ENCODE data around the gene METTL16. TPM values are rescaled to one million over a fixed set of nuclear protein-coding genes. Genes with fewer than 3 reads are reported as not detected.

The METTL16 gene
- total RNA-seq, 2 donors from 2014 or later, result 16.3 to 23.1 TPM

DNA sequence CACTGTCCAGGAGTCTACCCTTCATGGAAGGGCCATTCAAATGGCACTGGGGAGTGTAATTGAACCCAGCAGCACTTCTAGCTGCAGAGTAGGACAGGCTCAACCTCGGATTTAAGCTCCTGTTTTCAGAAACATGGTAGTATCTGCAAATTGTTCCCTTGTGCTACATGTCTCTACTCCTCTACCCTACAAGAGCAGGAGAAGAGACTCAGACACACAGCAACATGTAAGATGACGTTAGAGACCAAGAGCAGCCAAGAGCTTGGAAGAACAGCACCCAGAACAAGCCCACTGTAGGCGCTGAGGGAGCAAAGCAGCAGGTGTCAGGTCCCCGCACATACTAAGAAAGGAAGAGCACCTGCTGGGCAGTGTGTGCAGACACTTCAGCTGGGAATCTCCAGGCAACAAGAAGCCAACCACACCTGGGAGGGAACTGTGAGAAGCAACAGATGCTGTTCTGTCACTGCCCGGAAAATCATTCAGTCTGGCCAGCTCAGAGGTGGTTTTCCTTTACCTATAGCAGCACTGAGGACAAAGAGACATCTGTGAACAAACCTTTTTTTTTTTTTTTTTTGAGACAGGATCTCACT, 75.3 kb downstream of the METTL16 start:
- Histone ChIP-seq H3K4me1 (no peaks in the 10 kb centered on the region), H3K4me3 (no peak overlapping the region), H3K27me3 (no peaks in the 10 kb centered on the region), H3K36me3 (no peaks in the 10 kb centered on the region), H3K9ac (ENCODE audit: low read depth in 2 of 2, low read length in 2 of 2) (no peak overlapping the region), H3K9me3 (no peaks in the 10 kb centered on the region), H3K27ac (no peak overlapping the region)
- no peak for DNase-seq
- intact Hi-C loops (cut with DNase I), result no loop called here
- TF ChIP-seq, protein P1, sequence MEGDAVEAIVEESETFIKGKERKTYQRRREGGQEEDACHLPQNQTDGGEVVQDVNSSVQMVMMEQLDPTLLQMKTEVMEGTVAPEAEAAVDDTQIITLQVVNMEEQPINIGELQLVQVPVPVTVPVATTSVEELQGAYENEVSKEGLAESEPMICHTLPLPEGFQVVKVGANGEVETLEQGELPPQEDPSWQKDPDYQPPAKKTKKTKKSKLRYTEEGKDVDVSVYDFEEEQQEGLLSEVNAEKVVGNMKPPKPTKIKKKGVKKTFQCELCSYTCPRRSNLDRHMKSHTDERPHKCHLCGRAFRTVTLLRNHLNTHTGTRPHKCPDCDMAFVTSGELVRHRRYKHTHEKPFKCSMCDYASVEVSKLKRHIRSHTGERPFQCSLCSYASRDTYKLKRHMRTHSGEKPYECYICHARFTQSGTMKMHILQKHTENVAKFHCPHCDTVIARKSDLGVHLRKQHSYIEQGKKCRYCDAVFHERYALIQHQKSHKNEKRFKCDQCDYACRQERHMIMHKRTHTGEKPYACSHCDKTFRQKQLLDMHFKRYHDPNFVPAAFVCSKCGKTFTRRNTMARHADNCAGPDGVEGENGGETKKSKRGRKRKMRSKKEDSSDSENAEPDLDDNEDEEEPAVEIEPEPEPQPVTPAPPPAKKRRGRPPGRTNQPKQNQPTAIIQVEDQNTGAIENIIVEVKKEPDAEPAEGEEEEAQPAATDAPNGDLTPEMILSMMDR (IDR thresholded peaks at IDR 0.05), result no peak

DNA sequence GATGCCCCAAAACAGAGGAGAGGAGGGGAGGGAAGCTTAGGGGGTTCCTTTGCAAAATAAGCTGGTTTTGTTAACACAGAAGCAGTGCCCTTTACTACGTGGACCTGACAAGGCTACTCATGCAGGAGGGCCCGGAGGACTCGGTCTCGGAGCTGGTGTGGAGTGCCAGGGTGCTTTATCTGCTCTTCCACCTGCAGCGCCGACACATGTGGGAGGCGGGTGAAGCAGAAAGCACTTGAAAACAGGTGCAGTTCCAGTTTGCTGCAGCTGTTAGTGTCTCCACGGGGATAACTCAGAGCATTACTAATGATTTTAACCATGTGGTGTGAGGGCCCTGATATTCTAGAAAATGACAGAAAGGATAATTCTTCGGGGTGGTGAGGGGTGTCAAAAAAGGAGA, 75.8 kb downstream of the METTL16 start:
- TF ChIP-seq, protein P1 (IDR thresholded peaks at IDR 0.05), result no peak
- Histone ChIP-seq H3K36me3 (no peaks in the 10 kb centered on the region), H3K27me3 (no peaks in the 10 kb centered on the region), H3K4me3 (no peak overlapping the region), H3K27ac (no peak overlapping the region), H3K9ac (ENCODE audit: low read depth in 2 of 2, low read length in 2 of 2) (no peak overlapping the region), H3K9me3 (no peaks in the 10 kb centered on the region), H3K4me1 (no peaks in the 10 kb centered on the region)
- DNase-seq, result no peak
- intact Hi-C loops (cut with DNase I), result no loop called here

DNA sequence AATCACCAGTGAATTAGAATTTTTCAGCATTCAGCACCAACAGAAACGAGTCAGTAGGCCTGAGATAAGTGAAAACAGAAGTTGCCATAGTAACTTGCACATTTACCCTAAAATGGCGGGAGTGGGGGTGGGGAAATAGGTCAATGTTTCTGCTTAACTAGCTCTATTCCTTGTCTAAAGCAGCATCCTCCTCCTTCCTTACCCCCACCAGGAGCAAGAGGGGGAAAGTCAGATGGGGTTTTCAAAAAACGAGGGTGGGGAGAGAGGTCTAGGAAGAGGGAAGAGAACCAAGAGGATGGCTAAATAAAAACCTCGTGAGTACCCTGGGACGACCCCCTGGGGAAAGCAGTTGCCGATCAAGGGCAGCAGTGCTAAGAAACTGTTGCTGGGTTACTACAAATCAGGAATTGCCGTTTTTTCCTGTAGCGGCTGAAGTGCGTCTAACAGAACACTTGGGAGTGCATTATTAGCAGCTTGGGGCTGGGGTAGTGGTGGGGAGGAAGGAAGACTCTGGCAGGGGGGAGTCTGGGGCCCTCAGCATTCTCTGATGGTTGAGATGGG, 76.4 kb downstream of the METTL16 start:
- Histone ChIP-seq H3K27ac (no peak overlapping the region), H3K36me3 (no peaks in the 10 kb centered on the region), H3K9me3 (no peaks in the 10 kb centered on the region), H3K27me3 (no peaks in the 10 kb centered on the region), H3K4me3 (no peak overlapping the region), H3K9ac (ENCODE audit: low read depth in 2 of 2, low read length in 2 of 2) (no peak overlapping the region), H3K4me1 (no peaks in the 10 kb centered on the region)
- TF ChIP-seq, protein P1 (IDR thresholded peaks at IDR 0.05), result no peak
- intact Hi-C loops (cut with DNase I), result no loop called here
- no peak for DNase-seq

DNA sequence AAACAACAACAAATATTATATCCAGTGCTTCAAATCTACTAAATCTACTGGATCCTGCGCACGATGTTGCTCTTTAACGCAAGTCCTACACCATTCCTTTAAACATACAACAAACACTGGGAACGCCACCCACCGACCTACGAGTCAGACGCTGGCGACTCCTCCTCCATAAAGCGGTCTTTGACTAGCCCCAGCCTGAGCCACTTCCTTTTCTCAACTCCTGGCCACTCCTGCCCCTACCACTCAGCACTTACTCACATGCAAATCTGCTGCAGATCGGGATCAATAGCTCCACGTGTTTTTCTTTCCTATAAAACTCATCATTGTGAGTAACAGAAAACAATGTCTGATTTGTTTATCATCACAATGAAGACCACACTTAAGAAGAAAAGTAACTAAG, 78.0 kb downstream of the METTL16 start:
- no peaks in the 10 kb centered on the region for H3K36me3 ChIP-seq
- no peaks in the 10 kb centered on the region for H3K9me3 ChIP-seq
- TF ChIP-seq, protein P1 (IDR thresholded peaks at IDR 0.05), result no peak
- H3K27me3 ChIP-seq, result no peaks in the 10 kb centered on the region
- H3K4me3 ChIP-seq, result no peak overlapping the region
- no peak overlapping the region for H3K9ac ChIP-seq (ENCODE audit: low read depth in 2 of 2, low read length in 2 of 2)
- DNase-seq, result no peak
- H3K27ac ChIP-seq, result no peak overlapping the region
- intact Hi-C loops (cut with DNase I), result no loop called here
- no peaks in the 10 kb centered on the region for H3K4me1 ChIP-seq

DNA sequence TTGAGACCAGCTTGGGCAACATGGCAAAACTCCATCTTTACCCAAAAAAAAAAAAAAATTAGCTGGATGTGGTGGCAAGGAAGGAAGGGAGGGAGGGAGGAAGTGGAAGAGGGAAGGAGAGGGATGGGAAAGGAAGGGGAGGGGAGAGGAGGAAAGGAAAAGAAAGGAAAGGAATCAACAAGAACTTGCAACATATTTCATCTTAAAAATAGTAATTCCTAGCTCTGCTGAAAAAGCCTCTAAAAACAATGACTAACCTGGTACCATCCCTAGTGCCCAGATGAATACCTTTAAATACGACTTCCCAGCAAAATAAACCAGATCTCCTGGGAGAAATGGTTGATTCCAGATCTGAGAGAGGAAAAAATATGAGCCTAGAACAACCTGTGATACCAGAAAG, 83.8 kb downstream of the METTL16 start:
- no peak overlapping the region for H3K27ac ChIP-seq
- no peak overlapping the region for H3K9ac ChIP-seq (ENCODE audit: low read depth in 2 of 2, low read length in 2 of 2)
- TF ChIP-seq, protein P1 (IDR thresholded peaks at IDR 0.05), result no peak

More for the DNA sequence above, 83.8 kb downstream of the METTL16 start:
- Histone ChIP-seq H3K4me1 (no peaks in the 10 kb centered on the region), H3K36me3 (no peaks in the 10 kb centered on the region), H3K4me3 (no peak overlapping the region), H3K27me3 (no peaks in the 10 kb centered on the region), H3K9me3 (no peaks in the 10 kb centered on the region)
- no peak for DNase-seq
- intact Hi-C loops (cut with DNase I), result no loop called here
